Measurements from ENCODE around the gene CTXND1. TPM values are rescaled to one million over a fixed set of nuclear protein-coding genes. Genes with fewer than 3 reads are reported as not detected.
A peak's percentile ranks its signal among the peaks of the same experiment; 100 is the strongest.

CTXND1 gene
- total and polyA plus RNA-seq, 2 of the 13 experiments (the other 11 are each of a cell fraction or from before 2014, with no cell fraction given), result 1.2 to 2.1 TPM

DNA sequence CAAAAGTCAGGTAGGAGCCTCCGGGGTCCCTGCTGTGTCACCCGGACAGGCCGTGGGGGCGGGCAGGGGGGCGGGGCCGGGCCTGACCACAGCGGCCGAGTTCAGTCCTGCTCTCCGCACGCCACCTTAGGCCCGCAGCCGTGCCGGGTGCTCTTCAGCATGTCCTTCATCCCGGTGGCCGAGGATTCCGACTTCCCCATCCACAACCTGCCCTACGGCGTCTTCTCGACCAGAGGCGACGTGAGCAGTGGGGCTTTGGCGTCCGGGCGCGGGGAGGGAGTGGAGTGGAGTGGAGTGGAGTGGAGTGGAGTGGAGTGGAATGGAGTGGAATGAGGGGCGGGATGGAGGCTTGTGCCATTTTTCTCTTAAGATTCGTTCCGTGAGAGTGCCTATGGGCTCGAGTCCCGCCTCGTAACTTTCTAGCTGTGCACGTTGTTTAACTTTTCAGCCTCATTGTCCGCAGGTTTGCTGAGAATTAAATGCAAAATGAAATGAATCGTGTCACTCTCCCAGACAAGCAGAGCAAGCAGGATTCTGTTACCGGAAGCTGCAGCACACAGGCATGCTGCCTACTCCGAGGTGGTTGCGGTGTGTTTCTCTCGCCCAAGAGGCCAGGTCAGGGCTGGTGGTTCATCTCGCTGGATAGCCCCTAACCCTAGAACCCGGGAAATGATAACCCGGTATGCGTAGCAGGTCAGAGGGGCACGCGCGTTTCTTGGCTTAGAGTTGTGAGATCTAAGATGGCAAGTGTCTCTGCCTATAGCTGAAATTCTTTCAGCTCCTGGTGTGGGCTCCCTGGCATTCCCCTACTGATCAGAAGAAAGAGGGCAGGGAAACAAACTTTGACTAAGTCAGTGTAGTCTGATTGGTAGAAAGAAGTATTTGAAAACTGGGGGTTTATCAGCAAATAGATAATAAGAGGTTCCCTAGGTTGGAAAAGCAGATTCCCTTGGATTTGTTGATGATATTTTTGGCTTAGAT lies 98.8 kb downstream of the CTXND1 start, which contains the start of gene FAH (continued):
- TF ChIP-seq, protein P1, sequence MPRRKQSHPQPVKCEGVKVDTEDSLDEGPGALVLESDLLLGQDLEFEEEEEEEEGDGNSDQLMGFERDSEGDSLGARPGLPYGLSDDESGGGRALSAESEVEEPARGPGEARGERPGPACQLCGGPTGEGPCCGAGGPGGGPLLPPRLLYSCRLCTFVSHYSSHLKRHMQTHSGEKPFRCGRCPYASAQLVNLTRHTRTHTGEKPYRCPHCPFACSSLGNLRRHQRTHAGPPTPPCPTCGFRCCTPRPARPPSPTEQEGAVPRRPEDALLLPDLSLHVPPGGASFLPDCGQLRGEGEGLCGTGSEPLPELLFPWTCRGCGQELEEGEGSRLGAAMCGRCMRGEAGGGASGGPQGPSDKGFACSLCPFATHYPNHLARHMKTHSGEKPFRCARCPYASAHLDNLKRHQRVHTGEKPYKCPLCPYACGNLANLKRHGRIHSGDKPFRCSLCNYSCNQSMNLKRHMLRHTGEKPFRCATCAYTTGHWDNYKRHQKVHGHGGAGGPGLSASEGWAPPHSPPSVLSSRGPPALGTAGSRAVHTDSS (CRISPR knock-in tag; conservative IDR thresholded peaks at IDR 0.05), result no peak
- TF ChIP-seq ZNF230 (CRISPR knock-in tag; IDR thresholded peaks at IDR 0.05) (no peak), ARNT2 (CRISPR knock-in tag; IDR thresholded peaks at IDR 0.05; ENCODE audit: low read depth) (peak; percentile 81), PHF20 (CRISPR knock-in tag; IDR thresholded peaks at IDR 0.05) (0 out of 2 replicates have a peak, but pooled peaks have one; percentile 18), HNRNPL (IDR thresholded peaks at IDR 0.05; ENCODE audit: low read depth, low read length) (0 out of 2 replicates have a peak, but pooled peaks have one; percentile 62), EP300 (IDR thresholded peaks at IDR 0.05; ENCODE audit: low read depth in 2 of 2, low read length in 2 of 2) (0 out of 4 replicates have a peak, but pooled peaks of 1 of the 2 experiments have one; percentile 13), EP300 (CRISPR knock-in tag; IDR thresholded peaks at IDR 0.05; ENCODE audit: borderline replicate concordance) (no peak), CREB1 (IDR thresholded peaks at IDR 0.05) (no peak), CREB1 (CRISPR knock-in tag; IDR thresholded peaks at IDR 0.05) (no peak), RARA (CRISPR knock-in tag; IDR thresholded peaks at IDR 0.05) (0 out of 2 replicates have a peak, but pooled peaks have one; percentile 62), TMF1 (CRISPR knock-in tag; IDR thresholded peaks at IDR 0.05; ENCODE audit: low read depth) (peak; percentile 63; the same call in 1 of the 2 replicates), ZNF274 (CRISPR knock-in tag; IDR thresholded peaks at IDR 0.05) (peak; percentile 89; the same call in 1 of the 2 replicates), ZNF619 (CRISPR knock-in tag; IDR thresholded peaks at IDR 0.05) (0 out of 2 replicates have a peak, but pooled peaks have one; percentile 51), ZNF598 (CRISPR knock-in tag; IDR thresholded peaks at IDR 0.05; ENCODE audit: borderline replicate concordance) (peak; percentile 89; the same call in 1 of the 2 replicates), ZSCAN30 (CRISPR knock-in tag; IDR thresholded peaks at IDR 0.05) (no peak), HNRNPK (IDR thresholded peaks at IDR 0.05; ENCODE audit: low read depth, low read length, poor library complexity, severe bottlenecking) (peak; percentile 74), MAF1 (CRISPR knock-in tag; IDR thresholded peaks at IDR 0.05; ENCODE audit: borderline replicate concordance) (no peak), SPEN (CRISPR knock-in tag; IDR thresholded peaks at IDR 0.05; ENCODE audit: low read depth) (no peak), ZNF30 (CRISPR knock-in tag; IDR thresholded peaks at IDR 0.05) (0 out of 2 replicates have a peak, but pooled peaks have one; percentile 40), ZBTB21 (CRISPR knock-in tag; IDR thresholded peaks at IDR 0.05) (no peak), POLR2G (IDR thresholded peaks at IDR 0.05; ENCODE audit: low read depth, low read length) (peak; percentile 72)
- TF ChIP-seq, protein P2, sequence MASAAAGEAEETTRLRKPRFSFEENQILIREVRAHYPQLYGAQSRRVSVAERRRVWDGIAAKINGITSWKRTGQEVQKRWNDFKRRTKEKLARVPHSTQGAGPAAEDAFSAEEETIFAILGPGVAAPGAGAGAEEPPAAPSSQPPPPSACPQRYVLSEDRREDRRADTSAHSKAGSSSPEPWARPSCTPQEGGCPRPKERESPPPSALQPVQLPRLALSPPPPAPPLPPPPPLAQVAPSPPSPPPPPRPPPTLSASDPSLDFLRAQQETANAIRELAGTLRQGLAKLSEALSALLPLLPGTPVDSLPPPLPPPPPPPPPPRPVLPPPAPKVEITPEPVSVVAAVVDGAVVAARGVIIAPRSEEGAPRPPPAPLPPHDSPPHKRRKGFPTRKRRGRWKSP (CRISPR knock-in tag; IDR thresholded peaks at IDR 0.05), result no peak
- TF ChIP-seq, protein P3, sequence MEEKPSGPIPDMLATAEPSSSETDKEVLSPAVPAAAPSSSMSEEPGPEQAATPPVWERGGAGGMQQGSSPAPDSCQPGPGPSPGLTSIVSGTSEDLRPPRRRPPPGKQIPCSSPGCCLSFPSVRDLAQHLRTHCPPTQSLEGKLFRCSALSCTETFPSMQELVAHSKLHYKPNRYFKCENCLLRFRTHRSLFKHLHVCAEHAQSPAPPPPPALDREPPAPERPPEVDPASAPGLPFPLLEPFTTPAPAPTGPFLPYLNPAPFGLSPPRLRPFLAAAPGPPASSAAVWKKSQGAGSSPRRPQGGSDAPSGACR (CRISPR knock-in tag; IDR thresholded peaks at IDR 0.05), result no peak

Data from HepG2 (cell line).